SH-SY5Y (cell line): ENCODE results near the gene CHRD.

Experiments used
- GATA2 ChIP-seq: IDR thresholded peaks from 2 replicates; pipeline ENCODE4 v1.6.1; 2011; ENCODE audit warnings: mild to moderate bottlenecking, low read depth, low read length
- GATA3 ChIP-seq: IDR thresholded peaks from 2 replicates; pipeline ENCODE4 v1.6.1; 2011; ENCODE audit warnings: low read depth, mild to moderate bottlenecking, low read length, moderate library complexity

CHRD gene

GRCh38 chr3:184343200-184343876, 36.5 kb upstream of the CHRD start:
- TF ChIP-seq GATA2: no peak
- TF ChIP-seq GATA3: no peak

GRCh38 chr3:184344579-184345316, 35.1 kb upstream of the CHRD start:
- TF ChIP-seq GATA3 (no peak), GATA2 (no peak)

GRCh38 chr3:184345317-184346144, 34.3 kb upstream of the CHRD start:
- TF ChIP-seq GATA3 (no peak), GATA2 (no peak)

- TF ChIP-seq GATA3 (no peak), GATA2 (no peak)
Observed at GRCh38 chr3:184346480-184347190, 33.2 kb upstream of the CHRD start.

- TF ChIP-seq GATA3 (no peak), GATA2 (no peak)
Observed at GRCh38 chr3:184347321-184348056, 32.4 kb upstream of the CHRD start.

- TF ChIP-seq GATA3 (no peak), GATA2 (no peak)
Observed at GRCh38 chr3:184348057-184348382, 31.8 kb upstream of the CHRD start.

GRCh38 chr3:184349563-184350470, 30.0 kb upstream of the CHRD start:
- TF ChIP-seq GATA2 (no peak), GATA3 (no peak)

- no peak for TF ChIP-seq GATA3
- no peak for TF ChIP-seq GATA2
Observed at GRCh38 chr3:184350618-184351017, 29.2 kb upstream of the CHRD start.

- no peak for TF ChIP-seq GATA3
- TF ChIP-seq GATA2: no peak
Observed at GRCh38 chr3:184351511-184352148, 28.2 kb upstream of the CHRD start.

- TF ChIP-seq GATA3 (no peak), GATA2 (no peak)
Observed at GRCh38 chr3:184352149-184352785, 27.6 kb upstream of the CHRD start.

GRCh38 chr3:184352897-184353545, 26.8 kb upstream of the CHRD start:
- TF ChIP-seq GATA2: no peak
- no peak for TF ChIP-seq GATA3

GRCh38 chr3:184353546-184353941, 26.3 kb upstream of the CHRD start:
- TF ChIP-seq GATA2 (no peak), GATA3 (no peak)
